HG03060 (cell line): Measurements from ENCODE around the gene PLXNC1.
A peak's percentile ranks its signal among the peaks of the same experiment; 100 is the strongest.

Source experiments
- ATAC-seq: cut with Tn5 transposase; IDR thresholded peaks from one replicate; pipeline ENCODE4 v1.9.1; 2021; ENCODE audit warnings: low read depth, moderate number of reproducible peaks; ENCODE audit not compliant: unreplicated experiment

The PLXNC1 gene

DNA sequence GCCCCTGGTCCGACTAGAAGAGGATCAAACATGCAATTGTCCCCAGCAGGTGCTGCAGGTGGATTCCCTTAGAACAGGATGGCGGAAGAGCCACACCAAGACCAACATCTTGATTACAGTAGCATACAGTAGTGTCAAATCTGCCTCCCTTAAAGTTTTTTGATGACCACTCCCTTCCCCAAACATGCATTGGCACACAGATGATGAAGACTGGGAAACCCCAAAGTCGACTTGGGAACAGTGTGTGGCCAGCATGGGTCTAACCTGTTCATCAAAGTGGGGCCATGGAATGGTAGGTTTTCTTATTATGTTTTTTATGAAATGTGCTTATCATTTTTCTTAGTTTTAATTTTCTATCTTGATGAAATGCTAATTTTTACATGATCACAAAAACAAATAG lies 8.8 kb downstream of the PLXNC1 start:
- no peak for ATAC-seq

GRCh38 chr12:94157981-94158411 lies 9.6 kb downstream of the PLXNC1 start:
- peak; percentile 81 for ATAC-seq

- ATAC-seq, result no peak
These were observed 10.3 kb downstream of the PLXNC1 start for GRCh38 chr12:94158666-94159065.

DNA sequence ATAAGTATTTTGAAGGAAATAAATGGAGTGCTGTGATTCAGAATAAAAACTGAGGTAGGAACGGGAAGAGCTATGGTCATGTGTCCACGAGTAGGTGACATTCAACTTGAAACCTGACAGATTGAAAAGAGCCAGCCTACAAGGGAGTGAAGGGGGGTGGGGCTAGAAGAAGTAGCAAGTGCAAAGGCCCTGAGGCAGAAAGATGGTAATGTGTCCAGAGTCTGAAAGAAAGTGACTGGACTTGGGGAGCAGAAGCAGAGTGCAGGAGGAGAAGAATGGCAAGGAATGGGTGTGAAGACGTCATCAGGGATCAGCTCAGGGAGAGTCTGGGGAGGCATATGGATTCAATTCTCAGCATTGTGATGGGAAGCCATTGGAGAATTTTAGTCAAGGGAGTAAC lies 13.7 kb downstream of the PLXNC1 start:
- ATAC-seq, result no peak

DNA sequence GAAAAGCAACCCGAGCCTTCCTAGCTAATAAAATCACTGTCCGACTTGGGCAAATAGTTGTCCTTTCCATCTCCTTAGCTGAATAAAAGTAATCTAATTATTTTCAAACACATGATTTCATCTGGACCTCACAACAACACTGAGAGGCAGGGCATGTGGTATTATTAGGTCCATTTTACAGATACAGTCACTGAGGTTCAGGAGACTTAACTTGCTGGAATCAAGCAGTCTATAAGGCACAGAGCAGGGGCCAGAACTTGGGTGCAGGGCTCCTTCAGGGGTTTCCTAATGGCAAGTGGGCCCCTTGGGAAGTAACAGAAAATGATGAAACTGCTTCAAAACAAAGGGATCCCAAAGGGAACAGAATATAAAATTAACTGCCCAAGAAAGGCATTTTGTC lies 15.5 kb downstream of the PLXNC1 start:
- no peak for ATAC-seq

DNA sequence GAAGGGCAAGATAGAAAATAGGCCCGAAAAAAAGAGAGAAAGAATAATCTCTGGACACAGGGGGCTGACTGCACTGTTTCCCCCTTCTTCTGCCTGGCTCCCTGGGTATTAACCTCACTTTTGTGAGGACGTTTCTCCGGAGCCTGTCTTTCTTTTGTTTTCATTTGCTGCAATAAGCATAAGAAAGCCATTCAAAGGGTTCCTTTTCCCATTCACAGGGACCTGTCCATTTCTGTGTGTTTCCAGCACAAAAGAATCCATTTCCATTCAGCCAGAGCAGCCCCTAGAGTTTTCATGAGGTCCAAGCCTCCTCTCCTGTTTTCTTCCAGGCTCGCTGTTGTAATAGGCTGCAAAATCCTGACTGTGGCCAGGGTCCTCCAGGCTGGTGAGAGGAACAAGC lies 16.8 kb downstream of the PLXNC1 start:
- ATAC-seq, result no peak

GRCh38 chr12:94165670-94166364 lies 17.4 kb downstream of the PLXNC1 start:
- ATAC-seq, result no peak

- no peak for ATAC-seq
These were observed 18.8 kb downstream of the PLXNC1 start for GRCh38 chr12:94167071-94167755.

- ATAC-seq, result no peak
These were observed 19.5 kb downstream of the PLXNC1 start for GRCh38 chr12:94167756-94168416.

DNA sequence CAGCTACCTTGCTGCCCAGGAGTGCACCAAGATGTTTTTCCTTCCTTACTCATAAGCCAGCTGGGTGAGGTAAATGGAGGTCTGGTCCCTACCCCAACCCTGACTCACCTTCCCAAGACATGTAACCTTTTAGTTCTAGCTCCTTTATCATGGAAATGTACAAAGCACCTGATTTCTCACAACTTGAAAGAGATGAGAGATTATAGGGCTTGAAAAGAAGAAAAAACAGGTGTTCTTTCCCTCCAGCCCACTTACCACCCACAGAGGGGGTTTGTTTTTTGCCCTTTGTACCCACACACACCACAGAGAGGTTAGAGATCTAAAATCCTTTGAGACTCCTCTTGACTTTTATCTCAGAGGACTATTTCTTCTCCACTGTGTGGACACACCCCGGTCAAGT lies 21.1 kb downstream of the PLXNC1 start:
- no peak for ATAC-seq

GRCh38 chr12:94169966-94170689 lies 21.8 kb downstream of the PLXNC1 start:
- no peak for ATAC-seq

GRCh38 chr12:94170690-94171594 lies 22.6 kb downstream of the PLXNC1 start:
- no peak for ATAC-seq

DNA sequence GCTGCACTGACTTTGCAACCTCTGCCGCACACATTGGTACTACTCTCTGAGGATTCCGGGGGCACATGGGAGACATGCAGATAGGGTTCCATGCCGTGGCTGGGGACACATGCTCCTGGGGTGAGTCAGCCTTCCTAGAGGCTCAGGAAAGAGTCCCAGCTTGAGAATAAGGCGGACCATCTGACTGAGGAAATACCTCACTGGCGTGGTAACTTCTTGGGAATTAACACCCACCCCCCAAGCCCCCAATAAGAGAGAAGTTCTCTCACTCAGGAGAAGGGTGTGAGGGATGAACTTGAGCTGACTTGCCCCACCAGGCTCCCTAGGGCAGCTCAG lies 23.2 kb downstream of the PLXNC1 start:
- ATAC-seq, result no peak

- no peak for ATAC-seq
These were observed 23.7 kb downstream of the PLXNC1 start for GRCh38 chr12:94172031-94172430.

- no peak for ATAC-seq
These were observed 24.6 kb downstream of the PLXNC1 start for GRCh38 chr12:94172973-94173372.

DNA sequence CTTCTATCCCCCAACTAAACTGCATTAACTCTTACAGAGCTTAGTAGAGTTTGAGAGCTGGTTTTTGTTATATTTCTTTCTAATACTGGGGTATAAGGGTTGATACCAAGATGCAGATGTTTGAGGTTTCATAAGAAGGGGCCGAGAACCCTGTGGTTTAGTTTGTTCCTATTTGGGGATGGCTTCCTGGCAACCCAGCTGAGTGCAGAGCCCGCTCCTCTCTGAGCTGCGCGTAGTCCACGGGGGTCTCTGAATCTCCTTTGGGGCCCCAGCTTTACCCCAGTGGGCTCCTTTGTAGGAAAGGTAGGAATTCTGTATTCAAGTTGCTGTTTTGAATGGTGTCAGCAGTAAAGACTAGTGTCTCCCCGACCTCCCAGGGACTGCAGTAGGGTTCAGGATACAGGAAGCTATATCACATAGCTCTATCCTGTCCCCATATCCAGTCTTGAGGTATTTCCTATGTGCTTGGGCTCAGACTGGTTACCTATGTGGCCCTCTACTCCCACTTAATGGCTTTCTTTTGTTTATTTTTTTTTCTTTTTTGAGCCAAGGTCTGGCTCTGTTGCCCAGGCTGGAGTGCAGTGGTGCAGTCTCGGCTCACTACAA lies 25.4 kb downstream of the PLXNC1 start:
- ATAC-seq, result peak; percentile 41

GRCh38 chr12:94174576-94174975 lies 26.2 kb downstream of the PLXNC1 start:
- no peak for ATAC-seq

DNA sequence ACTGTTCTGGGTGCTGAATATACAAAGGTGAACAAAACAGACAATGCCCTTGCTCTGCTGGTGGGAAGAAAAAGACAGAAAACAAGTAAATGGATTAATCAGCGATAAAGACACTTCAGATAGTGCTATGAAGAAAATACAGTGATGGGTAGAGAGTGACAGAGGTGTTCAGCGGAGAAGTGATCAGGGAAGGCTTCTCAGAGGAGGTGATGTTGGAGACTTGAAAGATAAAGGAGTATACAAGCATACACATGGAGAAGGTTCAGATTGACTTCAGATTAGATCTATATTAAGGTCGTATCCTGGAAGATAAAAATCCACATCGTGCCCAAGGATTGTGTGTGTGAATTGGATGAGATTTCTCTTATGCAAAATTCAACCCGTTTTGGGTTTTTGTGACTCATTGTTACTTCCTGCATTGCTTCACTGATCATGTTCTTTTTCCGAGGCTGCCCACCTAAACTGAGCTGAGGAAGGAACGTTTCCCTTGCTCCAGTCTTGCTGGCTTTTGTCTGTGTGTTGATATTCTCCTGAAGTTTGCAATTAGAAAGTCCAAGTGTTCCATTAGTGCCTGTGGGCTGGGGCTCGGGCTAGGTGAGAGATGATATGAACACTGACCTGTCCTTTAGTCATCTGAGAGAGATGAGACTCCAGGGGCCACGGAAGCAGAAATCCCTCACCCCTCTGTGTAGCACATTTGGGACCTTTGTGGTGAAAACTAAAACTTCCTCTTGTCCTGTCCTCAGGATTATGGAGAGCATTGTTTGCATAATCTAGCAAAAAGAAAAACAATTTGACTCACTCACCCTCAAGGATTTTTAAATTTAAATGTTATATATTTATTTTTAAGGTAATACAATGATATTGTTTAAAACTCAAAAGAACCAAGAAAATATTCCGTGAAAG lies 27.6 kb downstream of the PLXNC1 start:
- no peak for ATAC-seq

DNA sequence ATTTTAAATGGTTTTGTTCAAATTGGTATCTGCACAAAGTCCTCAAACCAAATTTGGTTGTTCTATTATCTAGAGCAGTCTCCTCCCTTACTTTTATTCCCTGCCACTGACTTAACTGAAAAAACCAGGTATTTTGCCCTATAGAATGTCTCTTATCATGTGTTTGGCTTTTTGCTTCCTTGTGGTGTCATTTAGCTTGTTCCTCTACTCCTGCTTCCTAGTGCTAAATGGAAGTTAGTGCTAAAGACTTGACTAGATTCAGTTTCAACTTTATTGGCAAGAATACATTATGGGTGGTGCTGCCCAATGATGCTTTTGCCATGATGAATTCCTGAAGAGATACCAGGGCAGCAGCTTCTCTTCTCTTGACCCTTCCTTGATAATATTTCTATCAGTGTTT lies 29.7 kb downstream of the PLXNC1 start:
- ATAC-seq, result no peak
